ENCODE data around the gene ZFYVE27. TPM values are rescaled to one million over a fixed set of nuclear protein-coding genes. Genes with fewer than 3 reads are reported as not detected.

The ZFYVE27 gene
- polyA plus RNA-seq, 3 donors, result 6.2 to 31.1 (median 9.7) TPM

DNA sequence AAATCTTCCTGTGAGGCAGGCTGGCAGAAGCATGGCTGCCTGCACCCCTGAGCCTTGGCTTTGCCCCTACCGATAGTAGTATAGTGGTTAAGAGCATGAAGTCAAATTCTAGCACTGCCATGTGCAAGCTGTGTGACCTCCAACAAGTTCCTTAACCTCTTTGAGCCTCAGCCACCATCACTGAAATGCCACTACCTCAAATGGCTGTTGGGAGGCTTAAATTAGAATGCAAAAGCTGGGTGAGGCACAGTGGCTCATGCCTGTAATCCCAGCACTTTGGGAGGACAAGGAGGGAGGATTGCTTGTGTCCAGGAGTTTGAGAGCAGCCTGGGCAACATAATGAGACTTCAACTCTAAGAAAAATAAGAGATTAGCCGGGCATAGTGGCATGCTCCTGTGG lies 26.5 kb downstream of the ZFYVE27 start:
- H3K9me3 Mint-ChIP-seq, result peaks cover 0 to 1% (median 0%) of the 10 kb centered on the region in 7 donors
- H2AFZ ChIP-seq (ENCODE audit: insufficient read depth, low read depth, low read length, poor library complexity, severe bottlenecking), result no peak overlapping the region
- H3K4me1 ChIP-seq (ENCODE audit: control insufficient read depth in 1 of 2, insufficient read depth in 2 of 2, low read length in 2 of 2), result no peaks in the 10 kb centered on the region
- no peaks in the 10 kb centered on the region for H3K9me3 ChIP-seq (replicated peaks in 1 of 2; ENCODE audit: control insufficient read depth in 1 of 2, insufficient read depth in 1 of 2, low read length in 2 of 2)
- peaks cover 39 to 40% of the 10 kb centered on the region in 2 donors for H3K36me3 ChIP-seq (replicated peaks in 1 of 2; ENCODE audit: control insufficient read depth in 1 of 2, insufficient read depth in 2 of 2, low read length in 2 of 2)
- no peak overlapping the region for H3K27ac ChIP-seq (ENCODE audit: low read depth in 1 of 2, low read length in 2 of 2)
- no peaks in the 10 kb centered on the region for H4K20me1 ChIP-seq (ENCODE audit: insufficient read depth, low read length)
- peaks cover 3% of the 10 kb centered on the region for H3K4me1 Mint-ChIP-seq
- H3K27me3 ChIP-seq (ENCODE audit: control insufficient read depth in 2 of 2, insufficient read depth in 2 of 2, low read length in 2 of 2), result no peaks in the 10 kb centered on the region
- H3K27me3 Mint-ChIP-seq (ENCODE audit: low read depth in 3 of 3), result peaks cover 0 to 3% (median 0%) of the 10 kb centered on the region in 3 donors
- no peak overlapping the region for H3K4me3 ChIP-seq (replicated peaks in 1 of 3; ENCODE audit: low read depth in 2 of 3, low read length in 3 of 3)
- H3K27ac Mint-ChIP-seq, result no peak overlapping the region
- intact Hi-C loops (cut with micrococcal nuclease), result no loop called here
- H3K4me2 ChIP-seq (replicated peaks; ENCODE audit: extremely low read depth, low read length, poor library complexity, severe bottlenecking), result no peak overlapping the region
- H3K36me3 Mint-ChIP-seq, result peaks cover 34 to 39% of the 10 kb centered on the region in 2 donors
- 100% methylated on average over 1 of the region's 2 CpGs for WGBS (ENCODE audit: insufficient coverage)
- no peaks in the 10 kb centered on the region for H3K79me2 ChIP-seq (ENCODE audit: insufficient read depth, low read length)
- no peak overlapping the region for H3K4me3 Mint-ChIP-seq
- DNase-seq, result no peak
- TF ChIP-seq CTCF (IDR thresholded peaks at IDR 0.05), result no peak
- no peak overlapping the region for H3K9ac ChIP-seq (ENCODE audit: insufficient read depth, low read length, poor library complexity, severe bottlenecking)

GRCh38 chr10:97763947-97764346 lies 27.0 kb downstream of the ZFYVE27 start:
- H3K4me1 Mint-ChIP-seq, result peaks cover 6% of the 10 kb centered on the region
- Histone ChIP-seq H4K20me1 (ENCODE audit: insufficient read depth, low read length) (no peaks in the 10 kb centered on the region), H3K9me3 (replicated peaks in 1 of 2; ENCODE audit: control insufficient read depth in 1 of 2, insufficient read depth in 1 of 2, low read length in 2 of 2) (no peaks in the 10 kb centered on the region), H3K9ac (ENCODE audit: insufficient read depth, low read length, poor library complexity, severe bottlenecking) (no peak overlapping the region), H3K36me3 (replicated peaks in 1 of 2; ENCODE audit: control insufficient read depth in 1 of 2, insufficient read depth in 2 of 2, low read length in 2 of 2) (peaks cover 37 to 38% of the 10 kb centered on the region in 2 donors), H3K4me3 (replicated peaks in 1 of 3; ENCODE audit: low read depth in 2 of 3, low read length in 3 of 3) (no peak overlapping the region), H2AFZ (ENCODE audit: insufficient read depth, low read depth, low read length, poor library complexity, severe bottlenecking) (no peak overlapping the region), H3K27ac (ENCODE audit: low read depth in 1 of 2, low read length in 2 of 2) (no peak overlapping the region), H3K27me3 (ENCODE audit: control insufficient read depth in 2 of 2, insufficient read depth in 2 of 2, low read length in 2 of 2) (no peaks in the 10 kb centered on the region), H3K4me1 (ENCODE audit: control insufficient read depth in 1 of 2, insufficient read depth in 2 of 2, low read length in 2 of 2) (no peaks in the 10 kb centered on the region), H3K4me2 (replicated peaks; ENCODE audit: extremely low read depth, low read length, poor library complexity, severe bottlenecking) (no peak overlapping the region), H3K79me2 (ENCODE audit: insufficient read depth, low read length) (no peaks in the 10 kb centered on the region)
- no peak overlapping the region for H3K4me3 Mint-ChIP-seq
- no peak for TF ChIP-seq CTCF (IDR thresholded peaks at IDR 0.05)
- H3K36me3 Mint-ChIP-seq, result peaks cover 32 to 35% of the 10 kb centered on the region in 2 donors
- intact Hi-C loops (cut with micrococcal nuclease), result no loop called here
- DNase-seq, result no peak
- peaks cover 0 to 1% (median 0%) of the 10 kb centered on the region in 7 donors for H3K9me3 Mint-ChIP-seq
- peak overlapping the region in 1 of 7 donors; percentile 39 for H3K27ac Mint-ChIP-seq
- H3K27me3 Mint-ChIP-seq (ENCODE audit: low read depth in 3 of 3), result peaks cover 0 to 4% (median 0%) of the 10 kb centered on the region in 3 donors
- no CpG with 5 or more reads among the region's 3 CpGs for WGBS (ENCODE audit: insufficient coverage)
